Neuronal stem cell (in vitro differentiated cells): ENCODE measurements around the gene SEMA6A.
"Not testable (repeated sequence)": the region's sequence is repeated elsewhere in the genome, so short reads cannot be mapped to it uniquely, and the experiment has no call there.

Source experiments
- DNase-seq: peaks from one replicate; pipeline ENCODE4 v3.0.0-alpha.2; 2013; ENCODE audit warnings: low spot score
- H2AFZ ChIP-seq: one replicate; pipeline ENCODE4 v1.6.1; 2013; ENCODE audit warnings: mild to moderate bottlenecking, low read length, inconsistent platforms
- H2AK5ac ChIP-seq: 2 replicates; pipeline ENCODE4 v1.6.1; 2013; ENCODE audit warnings: low read depth, mild to moderate bottlenecking, inconsistent platforms, low read length, moderate library complexity, mixed read lengths
- H2BK120ac ChIP-seq: 2 replicates; pipeline ENCODE4 v1.6.1; 2013; ENCODE audit warnings: low read depth, mild to moderate bottlenecking, inconsistent platforms, low read length, moderate library complexity, mixed read lengths
- H2BK12ac ChIP-seq: one replicate; pipeline ENCODE4 v1.6.1; 2013; ENCODE audit warnings: low read length, inconsistent platforms
- H2BK15ac ChIP-seq: 2 replicates; pipeline ENCODE4 v1.6.1; 2013; ENCODE audit warnings: mild to moderate bottlenecking, low read length, inconsistent platforms, mixed read lengths
- H2BK5ac ChIP-seq: one replicate; pipeline ENCODE4 v1.6.1; 2013; ENCODE audit warnings: inconsistent platforms, mild to moderate bottlenecking, low read length, moderate library complexity
- H3K14ac ChIP-seq: one replicate; pipeline ENCODE4 v1.6.1; 2013; ENCODE audit warnings: low read length, inconsistent platforms
- H3K18ac ChIP-seq: 2 replicates; pipeline ENCODE4 v1.6.1; 2013; ENCODE audit warnings: low read length, inconsistent platforms
- H3K23ac ChIP-seq: 2 replicates; pipeline ENCODE4 v1.6.1; 2013; ENCODE audit warnings: low read depth, mild to moderate bottlenecking, mixed read lengths, low read length, inconsistent platforms; ENCODE audit not compliant: poor library complexity
- H3K27ac ChIP-seq: replicated peaks from 3 replicates; pipeline ENCODE4 v1.5.1; 2013; ENCODE audit warnings: low read length, inconsistent platforms
- H3K27me3 ChIP-seq, 3 experiments: 2 replicates each; pipeline ENCODE4 v1.6.1; 2013; ENCODE audit warnings: low read length in 3 of 3, mild to moderate bottlenecking in 2 of 3, inconsistent platforms in 1 of 3, low read depth in 1 of 3, mixed read lengths in 1 of 3, moderate library complexity in 1 of 3; ENCODE audit not compliant: control insufficient read depth in 3 of 3, insufficient read depth in 3 of 3
- H3K36me3 ChIP-seq, 2 donors: replicated peaks in 1 of 2; 2 replicates each; pipeline ENCODE4 v1.6.1; 2013; ENCODE audit warnings: low read length in 2 of 2; ENCODE audit not compliant: control insufficient read depth in 2 of 2, insufficient read depth in 2 of 2
- H3K4ac ChIP-seq: 2 replicates; pipeline ENCODE4 v1.6.1; 2013; ENCODE audit warnings: inconsistent platforms, mild to moderate bottlenecking, low read length, moderate library complexity
- H3K4me1 ChIP-seq, 2 donors: 1 replicate in 1 of 2; 2 replicates in 1 of 2; pipeline ENCODE4 v1.6.1; 2013; ENCODE audit warnings: low read length in 2 of 2, low read depth in 1 of 2; ENCODE audit not compliant: control insufficient read depth in 2 of 2, insufficient read depth in 1 of 2
- H3K4me2 ChIP-seq: one replicate; pipeline ENCODE4 v1.6.1; 2013; ENCODE audit warnings: mild to moderate bottlenecking, low read length, inconsistent platforms; ENCODE audit not compliant: insufficient read depth, poor library complexity, severe bottlenecking
- H3K4me3 ChIP-seq, 2 donors: 2 replicates each; pipeline ENCODE4 v1.5.1; 2013; ENCODE audit warnings: low read length in 2 of 2, mild to moderate bottlenecking in 2 of 2, inconsistent platforms in 1 of 2, moderate library complexity in 1 of 2
- H3K79me1 ChIP-seq: one replicate; pipeline ENCODE4 v1.6.1; 2013; ENCODE audit warnings: low read depth, mild to moderate bottlenecking, inconsistent platforms, low read length, moderate library complexity
- H3K9ac ChIP-seq: one replicate; pipeline ENCODE4 v1.6.1; 2013; ENCODE audit warnings: mild to moderate bottlenecking, low read depth, low read length, inconsistent platforms; ENCODE audit not compliant: poor library complexity
- H3K9me3 ChIP-seq, 2 donors: replicated peaks in 1 of 2; 2 replicates each; pipeline versions ENCODE3 to v1.6.1; 2013; ENCODE audit warnings: low read length in 2 of 2, mild to moderate bottlenecking in 2 of 2, inconsistent platforms in 1 of 2, low read depth in 1 of 2, mixed read lengths in 1 of 2, moderate library complexity in 1 of 2; ENCODE audit not compliant: control insufficient read depth in 2 of 2, insufficient read depth in 1 of 2
- H4K8ac ChIP-seq: one replicate; pipeline ENCODE4 v1.6.1; 2013; ENCODE audit warnings: low read depth, mild to moderate bottlenecking, inconsistent platforms, low read length, moderate library complexity
- H4K91ac ChIP-seq: one replicate; pipeline ENCODE4 v1.6.1; 2013; ENCODE audit warnings: low read length, low read depth, mild to moderate bottlenecking, inconsistent platforms; ENCODE audit not compliant: poor library complexity
- WGBS, 2 donors: extraction: QIAGEN DNeasy Blood & Tissue Kit; methylation state at CpG; one replicate each; pipeline ENCODE4 v1.1.7; 2013; ENCODE audit warnings: missing lambda C conversion rate in 2 of 2, mixed read lengths in 1 of 2; ENCODE audit not compliant: insufficient read length in 2 of 2, insufficient replicate concordance in 1 of 2; ENCODE audit errors: extremely low coverage in 2 of 2; 5-methylcytosine and 5-hydroxymethylcytosine counted together

The SEMA6A gene

GRCh38 chr5:116546033-116546742, 28.4 kb downstream of the SEMA6A start:
- Histone ChIP-seq H3K14ac (no peak overlapping the region), H3K27me3 (no peaks in the 10 kb centered on the region), H3K23ac (no peak overlapping the region), H4K8ac (no peak overlapping the region), H3K27ac (no peak overlapping the region), H3K4me2 (no peak overlapping the region), H3K4me3 (no peak overlapping the region), H4K91ac (no peak overlapping the region), H3K9me3 (peaks cover 9 to 18% of the 10 kb centered on the region in 2 donors), H2BK15ac (no peak overlapping the region), H2BK12ac (no peak overlapping the region), H2AK5ac (no peak overlapping the region), H3K79me1 (no peaks in the 10 kb centered on the region), H3K4ac (no peak overlapping the region), H3K9ac (no peak overlapping the region), H2AFZ (no peak overlapping the region), H2BK120ac (no peak overlapping the region), H3K18ac (no peak overlapping the region), H3K36me3 (peaks cover 0 to 6% of the 10 kb centered on the region in 2 donors), H3K4me1 (no peaks in the 10 kb centered on the region), H2BK5ac (no peak overlapping the region)
- DNase-seq = no peak
- WGBS, 2 donors = no CpG with 5 or more reads among the region's 1 CpG

- DNase-seq, H2BK5ac ChIP-seq, H3K4me1 ChIP-seq, H3K9ac ChIP-seq, H3K18ac ChIP-seq, H3K23ac ChIP-seq, H2AFZ ChIP-seq, H2BK12ac ChIP-seq, H3K4ac ChIP-seq, H2AK5ac ChIP-seq, H3K79me1 ChIP-seq, H3K27me3 ChIP-seq, H4K91ac ChIP-seq, H3K4me2 ChIP-seq, H3K27ac ChIP-seq, H3K14ac ChIP-seq, H2BK15ac ChIP-seq, H2BK120ac ChIP-seq, H3K4me3 ChIP-seq, H4K8ac ChIP-seq, H3K36me3 ChIP-seq: not testable (repeated sequence)
- no CpG with 5 or more reads among the region's 6 CpGs for WGBS, 2 donors
- H3K9me3 ChIP-seq = peaks cover 9 to 18% of the 10 kb centered on the region in 2 donors
Observed at GRCh38 chr5:116545465-116545864, 29.2 kb downstream of the SEMA6A start.

GRCh38 chr5:116544531-116545241, 29.9 kb downstream of the SEMA6A start:
- no peak overlapping the region for H2AK5ac ChIP-seq
- no peak for DNase-seq
- no peak overlapping the region for H4K91ac ChIP-seq
- H3K36me3 ChIP-seq = peaks cover 0 to 6% of the 10 kb centered on the region in 2 donors
- H2BK12ac ChIP-seq = no peak overlapping the region
- H3K27me3 ChIP-seq = no peaks in the 10 kb centered on the region
- no peak overlapping the region for H2BK5ac ChIP-seq
- H3K9ac ChIP-seq = no peak overlapping the region
- H3K4me1 ChIP-seq = no peaks in the 10 kb centered on the region
- H3K23ac ChIP-seq = no peak overlapping the region
- WGBS, 2 donors = no CpG with 5 or more reads among the region's 3 CpGs
- no peak overlapping the region for H4K8ac ChIP-seq
- no peak overlapping the region for H3K4me2 ChIP-seq
- H3K14ac ChIP-seq = no peak overlapping the region
- H3K18ac ChIP-seq = no peak overlapping the region
- H3K79me1 ChIP-seq = no peaks in the 10 kb centered on the region
- no peak overlapping the region for H3K27ac ChIP-seq
- H2AFZ ChIP-seq = no peak overlapping the region
- peaks cover 9 to 18% of the 10 kb centered on the region in 2 donors for H3K9me3 ChIP-seq
- H2BK120ac ChIP-seq = no peak overlapping the region
- no peak overlapping the region for H2BK15ac ChIP-seq
- no peak overlapping the region for H3K4me3 ChIP-seq
- no peak overlapping the region for H3K4ac ChIP-seq

DNA sequence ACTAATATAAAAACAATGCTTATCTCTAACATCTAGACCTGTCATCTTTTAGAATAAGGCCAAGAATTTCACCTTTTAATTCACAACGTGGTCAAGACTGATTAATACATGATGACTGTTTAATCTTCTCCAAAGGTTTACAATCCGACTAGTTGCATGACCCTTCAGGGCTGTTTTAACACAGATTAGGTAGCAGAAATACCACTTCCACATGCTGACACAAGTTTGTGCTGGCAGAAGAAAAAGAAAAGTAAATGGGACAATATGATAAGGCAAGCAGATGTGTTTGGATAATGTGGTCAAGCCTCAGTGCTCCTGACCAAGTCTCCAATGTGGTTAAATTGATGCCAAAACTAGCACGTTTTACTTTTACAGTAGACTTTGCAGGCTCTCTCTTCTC, 31.1 kb downstream of the SEMA6A start:
- Histone ChIP-seq H3K4ac (no peak overlapping the region), H3K23ac (no peak overlapping the region), H2BK5ac (no peak overlapping the region), H3K4me3 (no peak overlapping the region), H4K8ac (no peak overlapping the region), H2BK120ac (no peak overlapping the region), H2BK15ac (no peak overlapping the region), H3K36me3 (peaks cover 0 to 6% of the 10 kb centered on the region in 2 donors), H2AK5ac (no peak overlapping the region), H3K27me3 (no peaks in the 10 kb centered on the region), H3K4me1 (no peaks in the 10 kb centered on the region), H3K4me2 (no peak overlapping the region), H3K9me3 (peaks cover 9 to 18% of the 10 kb centered on the region in 2 donors), H3K18ac (no peak overlapping the region), H2BK12ac (no peak overlapping the region), H3K14ac (no peak overlapping the region), H2AFZ (no peak overlapping the region), H4K91ac (no peak overlapping the region), H3K79me1 (no peaks in the 10 kb centered on the region), H3K27ac (no peak overlapping the region), H3K9ac (no peak overlapping the region)
- no CpG with 5 or more reads among the region's 3 CpGs for WGBS, 2 donors
- DNase-seq = no peak
